Osteoblast (primary cell): ENCODE data around the gene PCDH15. TPM values are rescaled to one million over a fixed set of nuclear protein-coding genes. Genes with fewer than 3 reads are reported as not detected.

ENCODE experiments used
- DNase-seq: peaks from one replicate; pipeline ENCODE4 v3.0.0; 2011; ENCODE audit warnings: low spot score, mixed read lengths; ENCODE audit not compliant: insufficient read length; ENCODE audit errors: missing footprints
- H2AFZ ChIP-seq: 2 replicates; pipeline ENCODE4 v1.6.0; 2011; ENCODE audit warnings: mild to moderate bottlenecking, low read length
- H3K27ac ChIP-seq: 2 replicates; pipeline ENCODE4 v1.5.1; 2011; ENCODE audit warnings: mild to moderate bottlenecking, low read depth, low read length, moderate library complexity
- H3K27me3 ChIP-seq: 2 replicates; pipeline ENCODE4 v1.6.0; 2012; ENCODE audit warnings: mild to moderate bottlenecking, control low read depth, inconsistent platforms, low read length, moderate library complexity; ENCODE audit not compliant: insufficient read depth
- H3K36me3 ChIP-seq: 2 replicates; pipeline ENCODE4 v1.5.1; 2011; ENCODE audit warnings: mild to moderate bottlenecking, low read length, control low read depth, moderate library complexity; ENCODE audit not compliant: insufficient read depth
- H3K4me1 ChIP-seq: 2 replicates; pipeline ENCODE4 v1.5.1; 2011; ENCODE audit warnings: mild to moderate bottlenecking, low read length, control low read depth, moderate library complexity; ENCODE audit not compliant: insufficient read depth
- H3K4me2 ChIP-seq: 2 replicates; pipeline ENCODE4 v1.6.0; 2011; ENCODE audit warnings: mild to moderate bottlenecking, low read length; ENCODE audit not compliant: insufficient read depth
- H3K4me3 ChIP-seq: fragments of 200-600 bp; sonication (generic); 3 replicates; pipeline ENCODE4 v1.5.1; 2012; ENCODE audit warnings: mild to moderate bottlenecking, low read length, inconsistent platforms; ENCODE audit not compliant: insufficient read depth
- H3K79me2 ChIP-seq: 2 replicates; pipeline ENCODE4 v1.6.0; 2012; ENCODE audit warnings: mild to moderate bottlenecking, low read length, control low read depth, inconsistent platforms; ENCODE audit not compliant: insufficient read depth
- H3K9me3 ChIP-seq: 2 replicates; pipeline ENCODE4 v1.5.1; 2011; ENCODE audit warnings: low read depth, low read length, control low read depth
- H4K20me1 ChIP-seq: 2 replicates; pipeline ENCODE4 v1.6.0; 2012; ENCODE audit warnings: mild to moderate bottlenecking, low read length, control low read depth; ENCODE audit not compliant: insufficient read depth
- total RNA-seq: library from RNA; depleted of rRNA; stranded (reverse); fragments of >200 nt; gene quantifications from 2 replicates; pipeline ENCODE4 v1.2.3, GENCODE V29; 2012
- TF ChIP-seq, protein P1 (sequence below): IDR thresholded peaks from 2 replicates; pipeline ENCODE4 v1.5.1; 2011; ENCODE audit warnings: mild to moderate bottlenecking, low read depth, low read length, moderate library complexity; ENCODE audit errors: extremely low read depth

The PCDH15 gene
- total RNA-seq, 1 donor, result not detected

DNA sequence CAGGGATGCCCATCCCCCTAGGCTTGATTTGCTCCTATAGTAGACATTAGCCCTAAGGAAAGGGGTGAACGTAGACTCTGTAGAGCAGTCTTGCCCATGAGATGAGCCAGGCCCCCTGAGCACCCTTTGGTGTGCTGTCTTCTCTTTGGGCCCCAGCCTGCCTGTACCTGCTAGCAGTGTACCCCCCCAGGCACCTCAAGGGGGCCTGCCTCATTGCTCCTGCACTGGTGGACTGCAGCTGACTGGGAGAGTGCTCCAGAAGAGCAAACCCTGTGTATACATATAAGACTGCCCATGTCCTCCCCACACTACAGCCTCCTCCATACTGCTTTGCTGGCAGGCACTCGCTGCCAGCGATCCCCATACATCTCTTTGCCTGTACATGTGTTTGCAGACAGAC, 206.7 kb downstream of the PCDH15 start:
- H3K36me3 ChIP-seq, result no peaks in the 10 kb centered on the region
- H3K27ac ChIP-seq, result no peak overlapping the region
- TF ChIP-seq, protein P1, sequence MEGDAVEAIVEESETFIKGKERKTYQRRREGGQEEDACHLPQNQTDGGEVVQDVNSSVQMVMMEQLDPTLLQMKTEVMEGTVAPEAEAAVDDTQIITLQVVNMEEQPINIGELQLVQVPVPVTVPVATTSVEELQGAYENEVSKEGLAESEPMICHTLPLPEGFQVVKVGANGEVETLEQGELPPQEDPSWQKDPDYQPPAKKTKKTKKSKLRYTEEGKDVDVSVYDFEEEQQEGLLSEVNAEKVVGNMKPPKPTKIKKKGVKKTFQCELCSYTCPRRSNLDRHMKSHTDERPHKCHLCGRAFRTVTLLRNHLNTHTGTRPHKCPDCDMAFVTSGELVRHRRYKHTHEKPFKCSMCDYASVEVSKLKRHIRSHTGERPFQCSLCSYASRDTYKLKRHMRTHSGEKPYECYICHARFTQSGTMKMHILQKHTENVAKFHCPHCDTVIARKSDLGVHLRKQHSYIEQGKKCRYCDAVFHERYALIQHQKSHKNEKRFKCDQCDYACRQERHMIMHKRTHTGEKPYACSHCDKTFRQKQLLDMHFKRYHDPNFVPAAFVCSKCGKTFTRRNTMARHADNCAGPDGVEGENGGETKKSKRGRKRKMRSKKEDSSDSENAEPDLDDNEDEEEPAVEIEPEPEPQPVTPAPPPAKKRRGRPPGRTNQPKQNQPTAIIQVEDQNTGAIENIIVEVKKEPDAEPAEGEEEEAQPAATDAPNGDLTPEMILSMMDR, result no peak
- H3K4me3 ChIP-seq, result no peak overlapping the region
- no peak for DNase-seq
- H3K79me2 ChIP-seq, result no peaks in the 10 kb centered on the region
- no peak overlapping the region for H3K4me2 ChIP-seq
- H3K27me3 ChIP-seq, result no peaks in the 10 kb centered on the region
- H3K9me3 ChIP-seq, result peaks cover 4% of the 10 kb centered on the region
- H3K4me1 ChIP-seq, result no peaks in the 10 kb centered on the region
- no peak overlapping the region for H2AFZ ChIP-seq
- H4K20me1 ChIP-seq, result no peaks in the 10 kb centered on the region

- Histone ChIP-seq H3K79me2 (no peaks in the 10 kb centered on the region), H3K4me3 (no peak overlapping the region), H4K20me1 (no peaks in the 10 kb centered on the region), H3K27me3 (no peaks in the 10 kb centered on the region), H3K4me2 (no peak overlapping the region), H3K27ac (no peak overlapping the region), H3K36me3 (no peaks in the 10 kb centered on the region), H3K4me1 (no peaks in the 10 kb centered on the region), H2AFZ (no peak overlapping the region), H3K9me3 (no peaks in the 10 kb centered on the region)
- no peak for DNase-seq
- TF ChIP-seq, protein P1, result no peak
Measured at GRCh38 chr10:54587971-54588370, 213.1 kb downstream of the PCDH15 start.

DNA sequence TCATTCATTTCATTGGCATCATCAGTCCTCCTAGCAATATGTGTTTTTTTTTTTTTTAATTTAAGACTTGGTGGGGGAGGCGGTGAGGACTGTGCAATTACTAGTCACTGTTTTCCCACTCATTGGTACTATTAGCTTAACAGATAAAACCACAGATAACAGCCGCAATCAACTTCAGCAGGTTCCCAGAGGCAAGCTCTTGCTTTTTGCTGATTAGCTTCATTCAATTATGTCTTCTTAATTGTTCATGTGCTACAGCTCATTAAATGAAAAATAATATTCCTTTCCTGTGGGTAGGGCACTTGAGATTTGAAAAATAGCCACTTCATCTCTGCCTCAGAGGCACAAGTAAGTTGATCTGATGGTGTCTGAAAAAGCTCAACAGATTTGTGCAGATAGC, 215.5 kb downstream of the PCDH15 start:
- DNase-seq, result no peak

DNA sequence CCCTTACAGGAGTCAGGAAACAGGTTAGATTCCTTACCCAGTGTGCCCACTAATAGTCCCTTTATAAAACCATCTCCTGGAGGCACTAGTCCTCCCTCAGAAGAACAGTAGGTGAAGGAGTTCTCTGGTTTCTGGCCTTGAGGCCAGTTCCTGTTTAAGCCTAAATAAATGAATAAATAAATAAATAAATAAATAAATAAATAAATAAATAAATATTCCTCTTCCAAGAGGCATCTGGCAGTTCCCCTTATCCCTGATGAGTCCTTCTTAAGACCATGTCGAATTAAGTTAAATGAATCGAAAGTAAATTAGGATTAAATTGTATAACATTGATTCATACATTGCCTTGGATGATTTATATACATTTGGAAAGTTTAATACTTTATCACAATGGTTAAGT, 223.3 kb downstream of the PCDH15 start:
- H3K79me2 ChIP-seq, result no peaks in the 10 kb centered on the region
- H3K9me3 ChIP-seq, result no peaks in the 10 kb centered on the region
- no peaks in the 10 kb centered on the region for H4K20me1 ChIP-seq
- no peak for DNase-seq
- no peaks in the 10 kb centered on the region for H3K27me3 ChIP-seq
- H3K4me1 ChIP-seq, result no peaks in the 10 kb centered on the region
- no peak overlapping the region for H2AFZ ChIP-seq
- no peak overlapping the region for H3K4me3 ChIP-seq
- no peaks in the 10 kb centered on the region for H3K36me3 ChIP-seq
- H3K4me2 ChIP-seq, result no peak overlapping the region
- TF ChIP-seq, protein P1, result no peak
- H3K27ac ChIP-seq, result no peak overlapping the region

More for the DNA sequence above, 215.5 kb downstream of the PCDH15 start:
- H3K4me3 ChIP-seq, result no peak overlapping the region
- no peaks in the 10 kb centered on the region for H3K9me3 ChIP-seq
- no peak overlapping the region for H2AFZ ChIP-seq
- H3K36me3 ChIP-seq, result no peaks in the 10 kb centered on the region
- H3K4me1 ChIP-seq, result no peaks in the 10 kb centered on the region
- H3K79me2 ChIP-seq, result no peaks in the 10 kb centered on the region
- no peak overlapping the region for H3K27ac ChIP-seq
- no peaks in the 10 kb centered on the region for H3K27me3 ChIP-seq
- TF ChIP-seq, protein P1, result no peak
- H3K4me2 ChIP-seq, result no peak overlapping the region
- H4K20me1 ChIP-seq, result no peaks in the 10 kb centered on the region
